Body of pancreas (tissue), 4 donors: Measurements from ENCODE around the gene LSM8. TPM values are rescaled to one million over a fixed set of nuclear protein-coding genes. Genes with fewer than 3 reads are reported as not detected.

Source experiments
- ATAC-seq: fragments of 150-250 bp; one replicate; pipeline ENCODE4 v1.9.1; 2016
- DNase-seq, 4 donors: peaks; one replicate each; pipeline ENCODE4 v3.0.0-alpha.2; 2019
- H3K27ac ChIP-seq, 4 donors: fragments of 200-600 bp; sonication (generic); 1 replicate in 3 of 4; 2 replicates in 1 of 4; pipeline versions ENCODE4 v1.5.1 to v1.6.1; 2016 to 2019; ENCODE audit warnings: mild to moderate bottlenecking in 1 of 4, mixed read lengths in 1 of 4, moderate library complexity in 1 of 4
- H3K27me3 ChIP-seq, 2 donors: fragments of 200-600 bp; sonication (generic); one replicate each; pipeline ENCODE4 v1.6.0; 2016; ENCODE audit warnings: mild to moderate bottlenecking in 1 of 2
- H3K36me3 ChIP-seq, 2 donors: fragments of 200-600 bp; sonication (generic); replicated peaks in 1 of 2; 2 replicates each; pipeline ENCODE4 v1.5.1; 2016; ENCODE audit warnings: low read depth in 2 of 2; ENCODE audit not compliant: insufficient read depth in 1 of 2
- H3K4me1 ChIP-seq: fragments of 200-600 bp; sonication (generic); one replicate; pipeline ENCODE4 v1.6.0; 2016
- H3K4me3 ChIP-seq, 2 donors: fragments of 200-600 bp; sonication (generic); 1 replicate in 1 of 2; 2 replicates in 1 of 2; pipeline ENCODE4 v1.5.1; 2016 to 2019
- H3K9me3 ChIP-seq, 3 donors: fragments of 200-600 bp; sonication (generic); 1 replicate in 2 of 3; 2 replicates in 1 of 3; pipeline ENCODE4 v1.5.1; 2016
- POLR2A ChIP-seq, 3 donors: fragments of 450-650 bp; IDR thresholded peaks; one replicate each; pipeline ENCODE4 v1.6.1; 2016; ENCODE audit warnings: antibody characterized with exemption in 3 of 3, mild to moderate bottlenecking in 2 of 3
- WGBS, 2 donors: methylation state at CpG; one replicate each; pipeline ENCODE4 v1.1.5; 2017; 5-methylcytosine and 5-hydroxymethylcytosine counted together
- intact Hi-C: fragments of 100-400 bp; cut with DNase I; formaldehyde crosslinking; loops from one replicate; pipeline ENCODE4 v1.15.1; 2023
- total RNA-seq, 2 donors: library from RNA; depleted of rRNA; stranded (reverse); fragments of >200 nt; gene quantifications; one replicate each; pipeline ENCODE4 v1.1.0, GENCODE V29; 2016
- TF ChIP-seq, protein P1 (sequence below), 7 experiments: fragments of 450-650 bp in 4 of 7; fragments of 200-600 bp in 3 of 7; sonication (generic) in 3 of 7; IDR thresholded peaks; one replicate each; pipeline ENCODE4 v1.5.1; 2016 to 2019; ENCODE audit warnings: antibody characterized with exemption in 7 of 7

The LSM8 gene
- total RNA-seq, 2 donors from 2014 or later = 17.9 to 23.7 TPM

DNA sequence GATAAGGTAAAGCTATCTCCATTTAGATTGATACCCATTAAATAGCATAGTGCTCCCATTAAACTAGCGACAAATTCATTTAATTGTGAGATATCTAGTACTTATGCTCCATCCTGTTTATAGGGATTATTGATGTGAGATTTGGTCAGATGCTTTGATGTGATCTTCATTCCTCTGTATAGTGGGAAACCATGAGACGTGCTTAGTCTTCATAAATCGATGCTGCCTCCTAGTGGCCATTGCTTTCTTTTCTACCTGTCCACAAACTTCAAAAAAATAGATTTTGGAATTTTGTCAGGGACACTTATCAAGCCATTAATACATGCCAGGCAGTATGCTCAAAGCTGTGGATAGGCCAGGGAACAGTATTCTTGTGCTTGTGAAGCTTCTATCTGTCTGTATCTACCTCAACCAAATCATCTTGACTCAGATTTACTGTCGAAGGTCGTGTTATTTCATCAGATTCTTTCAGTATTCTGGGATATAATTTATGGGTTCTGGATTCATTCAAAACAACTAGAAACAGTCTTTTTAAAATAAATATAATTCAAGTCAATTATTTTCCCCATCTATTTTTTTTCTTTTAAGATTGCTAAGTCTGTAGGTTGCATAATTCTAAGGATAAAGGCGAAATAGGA is 12.0 kb downstream of the LSM8 start:
- Histone ChIP-seq H3K9me3 (no peaks in the 10 kb centered on the region), H3K27ac (no peak overlapping the region), H3K27me3 (no peaks in the 10 kb centered on the region), H3K36me3 (no peaks in the 10 kb centered on the region), H3K4me3 (no peak overlapping the region), H3K4me1 (peaks cover 5% of the 10 kb centered on the region)
- ATAC-seq (peak; percentile 94), DNase-seq (peak; percentile 72 to 84 (median 80))
- intact Hi-C loops = no loop called here
- 46 to 48% methylated on average over 6 of the region's 6 CpGs for whole genome bisulfite sequencing, 2 donors
- TF ChIP-seq, protein P1, sequence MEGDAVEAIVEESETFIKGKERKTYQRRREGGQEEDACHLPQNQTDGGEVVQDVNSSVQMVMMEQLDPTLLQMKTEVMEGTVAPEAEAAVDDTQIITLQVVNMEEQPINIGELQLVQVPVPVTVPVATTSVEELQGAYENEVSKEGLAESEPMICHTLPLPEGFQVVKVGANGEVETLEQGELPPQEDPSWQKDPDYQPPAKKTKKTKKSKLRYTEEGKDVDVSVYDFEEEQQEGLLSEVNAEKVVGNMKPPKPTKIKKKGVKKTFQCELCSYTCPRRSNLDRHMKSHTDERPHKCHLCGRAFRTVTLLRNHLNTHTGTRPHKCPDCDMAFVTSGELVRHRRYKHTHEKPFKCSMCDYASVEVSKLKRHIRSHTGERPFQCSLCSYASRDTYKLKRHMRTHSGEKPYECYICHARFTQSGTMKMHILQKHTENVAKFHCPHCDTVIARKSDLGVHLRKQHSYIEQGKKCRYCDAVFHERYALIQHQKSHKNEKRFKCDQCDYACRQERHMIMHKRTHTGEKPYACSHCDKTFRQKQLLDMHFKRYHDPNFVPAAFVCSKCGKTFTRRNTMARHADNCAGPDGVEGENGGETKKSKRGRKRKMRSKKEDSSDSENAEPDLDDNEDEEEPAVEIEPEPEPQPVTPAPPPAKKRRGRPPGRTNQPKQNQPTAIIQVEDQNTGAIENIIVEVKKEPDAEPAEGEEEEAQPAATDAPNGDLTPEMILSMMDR (IDR thresholded peaks at IDR 0.05) = peak; percentile 29 to 74 (median 71)
- no peak for TF ChIP-seq POLR2A (IDR thresholded peaks at IDR 0.05)

DNA sequence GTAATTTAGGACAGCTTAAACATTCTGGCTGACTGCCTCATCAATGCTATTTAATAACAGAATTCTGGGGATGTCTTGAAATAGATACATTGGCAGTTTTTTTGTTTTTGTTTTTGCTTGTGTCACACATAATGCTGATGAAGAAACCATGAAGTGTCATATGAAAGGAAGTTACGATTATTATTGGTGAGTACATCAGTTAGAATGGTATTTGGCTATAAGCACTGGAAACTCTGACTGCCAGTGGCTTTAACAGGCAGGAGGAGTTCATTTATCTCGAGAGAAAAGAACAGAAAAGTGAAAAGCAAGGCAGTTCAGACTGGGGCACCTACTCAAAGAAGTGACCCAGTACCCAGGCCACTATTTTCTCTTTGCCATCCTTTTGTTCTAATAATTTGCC is 18.1 kb downstream of the LSM8 start:
- no peak overlapping the region for H3K27ac ChIP-seq
- no peak for DNase-seq
- TF ChIP-seq POLR2A (IDR thresholded peaks at IDR 0.05) = no peak
- TF ChIP-seq, protein P1 (IDR thresholded peaks at IDR 0.05) = no peak

DNA sequence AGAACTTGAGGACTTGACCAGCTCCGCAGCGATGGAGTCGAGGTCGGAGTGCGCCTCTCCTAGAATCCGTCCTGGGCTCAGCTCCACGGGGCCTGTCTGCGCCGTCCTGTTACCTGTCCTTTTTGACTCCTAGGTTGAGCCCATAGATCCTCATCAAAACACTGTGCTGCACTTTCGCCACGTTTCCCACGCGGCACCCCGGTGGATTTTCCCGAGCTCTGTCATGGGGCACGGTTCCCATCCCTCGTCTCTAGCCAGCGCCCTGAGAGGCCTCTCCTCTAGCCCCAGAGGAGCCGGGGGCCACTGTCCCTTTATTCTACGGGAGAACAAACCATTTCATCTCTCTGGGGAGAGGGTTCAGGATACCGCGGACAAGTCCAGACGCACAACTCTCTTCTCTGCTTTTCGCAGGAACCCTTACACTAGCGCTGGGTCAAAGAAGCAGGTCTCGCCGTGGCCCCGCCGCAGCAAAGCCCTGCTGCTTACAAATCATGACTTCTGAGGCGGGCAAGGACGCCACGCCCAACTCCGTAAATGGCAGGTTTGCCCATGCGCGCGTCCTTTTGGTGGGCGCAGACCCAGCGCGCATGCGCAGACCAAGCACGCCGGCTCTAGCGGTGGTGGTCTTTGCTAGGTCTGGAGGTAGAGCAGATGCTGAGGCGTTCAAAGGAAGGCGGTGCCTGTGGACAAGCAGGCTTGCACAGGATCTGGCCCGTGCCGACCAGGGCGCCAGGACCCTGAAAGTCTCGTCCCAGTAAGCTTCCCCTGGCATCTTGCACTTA is 30.3 kb downstream of the LSM8 start:
- peak overlapping the region; percentile 51 to 76 for H3K4me3 ChIP-seq
- peak; percentile 90 for ATAC-seq
- H3K4me1 ChIP-seq = no peaks in the 10 kb centered on the region
- peak; percentile 72 to 90 (median 79) for DNase-seq
- no peaks in the 10 kb centered on the region for H3K27me3 ChIP-seq
- H3K9me3 ChIP-seq = no peaks in the 10 kb centered on the region
- TF ChIP-seq, protein P1 (IDR thresholded peaks at IDR 0.05) = no peak
- peak; percentile 24 to 70 (median 67) for TF ChIP-seq POLR2A (IDR thresholded peaks at IDR 0.05)
- intact Hi-C loops = no loop called here
- H3K27ac ChIP-seq = peak overlapping the region in 3 of 4 donors; percentile 10 to 61 (median 54)
- WGBS, 2 donors = 4 to 18% methylated on average over 29 to 49 of the region's 49 CpGs
- H3K36me3 ChIP-seq = no peaks in the 10 kb centered on the region

More for the DNA sequence above, 18.1 kb downstream of the LSM8 start:
- H3K4me1 ChIP-seq = no peaks in the 10 kb centered on the region
- H3K27me3 ChIP-seq = no peaks in the 10 kb centered on the region
- no peak for ATAC-seq
- H3K9me3 ChIP-seq = no peaks in the 10 kb centered on the region
- intact Hi-C loops = no loop called here
- WGBS, 2 donors = 62 to 64% methylated on average over 2 of the region's 2 CpGs
- H3K36me3 ChIP-seq = no peaks in the 10 kb centered on the region
- H3K4me3 ChIP-seq = no peak overlapping the region

DNA sequence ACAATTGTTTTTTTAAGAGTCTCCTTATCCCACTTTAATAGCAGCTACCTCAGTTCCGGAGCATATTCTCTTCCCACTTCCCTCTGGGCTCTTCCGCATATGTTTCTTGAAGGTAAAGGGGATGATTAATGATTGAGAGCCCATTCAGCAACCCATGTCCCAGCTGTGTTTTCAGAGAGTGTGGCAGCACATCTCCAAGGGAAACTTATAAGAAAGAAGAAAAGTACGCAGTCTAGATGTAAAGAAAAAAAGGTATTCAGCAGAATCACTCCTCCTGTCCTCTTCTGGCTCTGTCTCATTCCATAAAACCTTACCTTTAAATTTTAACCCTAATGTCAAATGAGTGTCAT is 30.8 kb downstream of the LSM8 start:
- H3K27me3 ChIP-seq = no peaks in the 10 kb centered on the region
- no peak for TF ChIP-seq POLR2A (IDR thresholded peaks at IDR 0.05)
- TF ChIP-seq, protein P1 (IDR thresholded peaks at IDR 0.05) = no peak
- DNase-seq (no peak), ATAC-seq (peak; percentile 24)
- intact Hi-C loops = no loop called here
- H3K36me3 ChIP-seq = no peaks in the 10 kb centered on the region
- peak overlapping the region; percentile 51 to 76 for H3K4me3 ChIP-seq
- H3K9me3 ChIP-seq = no peaks in the 10 kb centered on the region
- 27 to 39% methylated on average over 3 of the region's 3 CpGs for WGBS, 2 donors
- H3K27ac ChIP-seq = peak overlapping the region in 3 of 4 donors; percentile 10 to 61 (median 54)
- H3K4me1 ChIP-seq = no peaks in the 10 kb centered on the region
